Measurements from ENCODE around the gene ZDHHC19. TPM values are rescaled to one million over a fixed set of nuclear protein-coding genes. Genes with fewer than 3 reads are reported as not detected.

The ZDHHC19 gene
- polyA plus RNA-seq, 1 experiment = not detected

- H3K4me3 ChIP-seq (ENCODE audit: low read depth, low read length) = peak overlapping the region; percentile 44
- ChIA-PET POLR2A (interaction anchor here (0.6 kb wide), 1 partner anchor 62 kb away, joined by 3 read pairs; no protein-coding TSS in a partner anchor), CTCF (interaction anchor here (1.0 to 1.6 kb wide), 3 partner anchors 22 to 146 kb away, joined by 3 to 6 read pairs (median 4); no protein-coding TSS in a partner anchor)
- H3K27ac ChIP-seq (ENCODE audit: low read depth, low read length) = peak overlapping the region; percentile 47
- H3K9me3 ChIP-seq (ENCODE audit: control insufficient read depth, insufficient read depth, low read length) = no peaks in the 10 kb centered on the region; the same call in 1 of the 2 replicates
- H3K27me3 ChIP-seq (ENCODE audit: control insufficient read depth, insufficient read depth, low read length) = peaks cover 17% of the 10 kb centered on the region
- DNase-seq (ENCODE audit: low read depth, low spot score) = peak; percentile 63
- TF ChIP-seq, protein P1, sequence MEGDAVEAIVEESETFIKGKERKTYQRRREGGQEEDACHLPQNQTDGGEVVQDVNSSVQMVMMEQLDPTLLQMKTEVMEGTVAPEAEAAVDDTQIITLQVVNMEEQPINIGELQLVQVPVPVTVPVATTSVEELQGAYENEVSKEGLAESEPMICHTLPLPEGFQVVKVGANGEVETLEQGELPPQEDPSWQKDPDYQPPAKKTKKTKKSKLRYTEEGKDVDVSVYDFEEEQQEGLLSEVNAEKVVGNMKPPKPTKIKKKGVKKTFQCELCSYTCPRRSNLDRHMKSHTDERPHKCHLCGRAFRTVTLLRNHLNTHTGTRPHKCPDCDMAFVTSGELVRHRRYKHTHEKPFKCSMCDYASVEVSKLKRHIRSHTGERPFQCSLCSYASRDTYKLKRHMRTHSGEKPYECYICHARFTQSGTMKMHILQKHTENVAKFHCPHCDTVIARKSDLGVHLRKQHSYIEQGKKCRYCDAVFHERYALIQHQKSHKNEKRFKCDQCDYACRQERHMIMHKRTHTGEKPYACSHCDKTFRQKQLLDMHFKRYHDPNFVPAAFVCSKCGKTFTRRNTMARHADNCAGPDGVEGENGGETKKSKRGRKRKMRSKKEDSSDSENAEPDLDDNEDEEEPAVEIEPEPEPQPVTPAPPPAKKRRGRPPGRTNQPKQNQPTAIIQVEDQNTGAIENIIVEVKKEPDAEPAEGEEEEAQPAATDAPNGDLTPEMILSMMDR (IDR thresholded peaks at IDR 0.05; ENCODE audit: low read depth, low read length) = no peak
Observed at GRCh38 chr3:196219194-196219969, 8.2 kb upstream of the ZDHHC19 start.

GRCh38 chr3:196218155-196218712 is 7.0 kb upstream of the ZDHHC19 start:
- Histone ChIP-seq H3K27ac (ENCODE audit: low read depth, low read length) (no peak overlapping the region), H3K27me3 (ENCODE audit: control insufficient read depth, insufficient read depth, low read length) (peaks cover 19% of the 10 kb centered on the region), H3K4me3 (ENCODE audit: low read depth, low read length) (no peak overlapping the region), H3K9me3 (ENCODE audit: control insufficient read depth, insufficient read depth, low read length) (no peaks in the 10 kb centered on the region; the same call in 1 of the 2 replicates)
- CTCF ChIA-PET = interaction anchor here (1.6 kb wide), 1 partner anchor 36 kb away, joined by 3 read pairs; no protein-coding TSS in a partner anchor
- POLR2A ChIA-PET = no interaction called here
- DNase-seq (ENCODE audit: low read depth, low spot score) = no peak
- TF ChIP-seq, protein P1 (IDR thresholded peaks at IDR 0.05; ENCODE audit: low read depth, low read length) = no peak

- Histone ChIP-seq H3K27me3 (ENCODE audit: control insufficient read depth, insufficient read depth, low read length) (peaks cover 15% of the 10 kb centered on the region), H3K4me3 (ENCODE audit: low read depth, low read length) (no peak overlapping the region), H3K9me3 (ENCODE audit: control insufficient read depth, insufficient read depth, low read length) (no peaks in the 10 kb centered on the region; the same call in 1 of the 2 replicates), H3K27ac (ENCODE audit: low read depth, low read length) (no peak overlapping the region)
- no peak for DNase-seq (ENCODE audit: low read depth, low spot score)
- TF ChIP-seq, protein P1 (IDR thresholded peaks at IDR 0.05; ENCODE audit: low read depth, low read length) = no peak
- ChIA-PET CTCF (no interaction called here), POLR2A (no interaction called here)
Observed at GRCh38 chr3:196217307-196218154, 6.3 kb upstream of the ZDHHC19 start.

DNA sequence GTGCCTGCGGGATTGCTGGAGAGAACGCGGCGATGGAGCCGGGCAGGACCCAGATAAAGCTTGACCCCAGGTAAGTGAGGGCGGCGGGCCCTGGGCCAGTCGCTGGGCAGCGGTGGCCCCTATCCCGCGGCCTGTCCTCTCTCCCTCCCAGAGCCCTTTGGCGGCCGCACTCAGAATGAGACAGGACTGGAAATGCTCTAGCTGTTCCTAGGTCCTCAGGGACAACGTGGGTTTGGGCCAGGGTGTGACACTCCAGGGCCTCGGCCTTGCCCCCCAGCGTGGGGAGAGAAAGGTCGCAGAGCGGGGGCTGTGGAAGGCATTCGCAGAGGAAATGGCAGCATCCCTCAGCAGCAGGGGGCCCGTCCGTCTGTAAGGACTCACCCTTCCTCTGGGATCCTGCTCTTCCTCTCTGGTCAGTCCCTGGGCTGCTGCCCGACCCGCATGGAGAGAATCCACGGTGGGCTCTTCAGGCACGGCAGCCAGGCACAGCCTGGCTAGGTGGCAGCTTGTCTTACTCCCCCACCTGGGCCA is 5.5 kb upstream of the ZDHHC19 start:
- H3K4me3 ChIP-seq (ENCODE audit: low read depth, low read length) = no peak overlapping the region
- no peak for DNase-seq (ENCODE audit: low read depth, low spot score)
- POLR2A ChIA-PET = no interaction called here
- TF ChIP-seq, protein P1 (IDR thresholded peaks at IDR 0.05; ENCODE audit: low read depth, low read length) = no peak
- H3K27ac ChIP-seq (ENCODE audit: low read depth, low read length) = no peak overlapping the region
- peaks cover 15% of the 10 kb centered on the region for H3K27me3 ChIP-seq (ENCODE audit: control insufficient read depth, insufficient read depth, low read length)
- no peaks in the 10 kb centered on the region; the same call in 1 of the 2 replicates for H3K9me3 ChIP-seq (ENCODE audit: control insufficient read depth, insufficient read depth, low read length)
- CTCF ChIA-PET = no interaction called here
